GM19397 (cell line): ENCODE measurements around the gene MSTO1.
"Not testable (repeated sequence)": the region's sequence is repeated elsewhere in the genome, so short reads cannot be mapped to it uniquely, and the experiment has no call there.

Source experiments
- ATAC-seq: cut with Tn5 transposase; IDR thresholded peaks from one replicate; pipeline ENCODE4 v1.9.1; 2021; ENCODE audit warnings: mild to moderate bottlenecking, moderate library complexity; ENCODE audit not compliant: unreplicated experiment

The MSTO1 gene

GRCh38 chr1:155609515-155610256 lies at the start of gene MSTO1:
MSTO1 (plus strand) TSS chr1:155610218; CDS start chr1:155610249, 31 bp downstream.
- peak; percentile 86 for ATAC-seq

- ATAC-seq = peak; percentile 31
Measured at GRCh38 chr1:155561779-155562580, 48.0 kb upstream of the MSTO1 start.

- peak; percentile 76 for ATAC-seq
Measured at GRCh38 chr1:155562581-155563376, 47.2 kb upstream of the MSTO1 start, which contains the start of gene ASH1L. ASH1L (minus strand) TSS chr1:155562803; CDS start chr1:155521519, 41,284 bp downstream.

- not testable (repeated sequence) for ATAC-seq
Measured at GRCh38 chr1:155563377-155564022, 46.5 kb upstream of the MSTO1 start.

- ATAC-seq = no peak
Measured at GRCh38 chr1:155569988-155570592, 39.9 kb upstream of the MSTO1 start.

GRCh38 chr1:155570593-155570990 lies 39.4 kb upstream of the MSTO1 start:
- no peak for ATAC-seq

GRCh38 chr1:155574077-155574476 lies 35.9 kb upstream of the MSTO1 start:
- no peak for ATAC-seq

- ATAC-seq = not testable (repeated sequence)
Measured at GRCh38 chr1:155575608-155576007, 34.4 kb upstream of the MSTO1 start.

- not testable (repeated sequence) for ATAC-seq
Measured at GRCh38 chr1:155583846-155584245, 26.2 kb upstream of the MSTO1 start.

GRCh38 chr1:155589282-155589681 lies 20.7 kb upstream of the MSTO1 start:
- ATAC-seq = not testable (repeated sequence)

- not testable (repeated sequence) for ATAC-seq
Measured at GRCh38 chr1:155590516-155591247, 19.3 kb upstream of the MSTO1 start.

- ATAC-seq = no peak
Measured at GRCh38 chr1:155591770-155592169, 18.2 kb upstream of the MSTO1 start.

GRCh38 chr1:155595877-155596474 lies 14.0 kb upstream of the MSTO1 start:
- ATAC-seq = not testable (repeated sequence)

GRCh38 chr1:155596864-155597263 lies 13.2 kb upstream of the MSTO1 start:
- ATAC-seq = no peak

GRCh38 chr1:155598842-155599331 lies 11.1 kb upstream of the MSTO1 start:
- ATAC-seq = no peak

- not testable (repeated sequence) for ATAC-seq
Measured at GRCh38 chr1:155599828-155600572, 10.0 kb upstream of the MSTO1 start.

GRCh38 chr1:155607708-155608107 lies 2.3 kb upstream of the MSTO1 start:
- no peak for ATAC-seq

GRCh38 chr1:155608888-155609225 lies 1.2 kb upstream of the MSTO1 start:
- no peak for ATAC-seq
